ENCODE measurements around the gene MCOLN2.

The MCOLN2 gene

GRCh38 chr1:84899969-84900368 is 96.9 kb downstream of the MCOLN2 start:
- no peak for DNase-seq
- Histone ChIP-seq H3K9me3 (no peaks in the 10 kb centered on the region), H3K27me3 (no peaks in the 10 kb centered on the region), H3K4me3 (ENCODE audit: low read depth, low read length) (no peak overlapping the region), H3K4me1 (no peaks in the 10 kb centered on the region), H3K36me3 (no peaks in the 10 kb centered on the region)
- no peak for TF ChIP-seq CTCF (IDR thresholded peaks at IDR 0.05; ENCODE audit: low read depth, low read length)

- no peaks in the 10 kb centered on the region for H3K4me1 ChIP-seq
- no peaks in the 10 kb centered on the region for H3K27me3 ChIP-seq
- H3K4me3 ChIP-seq (ENCODE audit: low read depth, low read length): no peak overlapping the region
- H3K36me3 ChIP-seq: no peaks in the 10 kb centered on the region
- H3K9me3 ChIP-seq: no peaks in the 10 kb centered on the region
- DNase-seq: no peak
- no peak for TF ChIP-seq CTCF (IDR thresholded peaks at IDR 0.05; ENCODE audit: low read depth, low read length)
Observed at GRCh38 chr1:84896279-84896678, 100.6 kb downstream of the MCOLN2 start.

- Histone ChIP-seq H3K9me3 (no peaks in the 10 kb centered on the region), H3K4me1 (no peaks in the 10 kb centered on the region), H3K4me3 (ENCODE audit: low read depth, low read length) (peak within 1 kb of the TSS; percentile 70), H3K27me3 (no peaks in the 10 kb centered on the region), H3K36me3 (no peaks in the 10 kb centered on the region)
- DNase-seq: peak; percentile 81
- TF ChIP-seq CTCF (IDR thresholded peaks at IDR 0.05; ENCODE audit: low read depth, low read length): no peak
Observed at GRCh38 chr1:84892705-84893618, 104.0 kb downstream of the MCOLN2 start, which contains the start of gene LPAR3. TSS of gene LPAR3 (minus strand) at chr1:84893206. CDS start at chr1:84866120, 27,086 bp downstream.

GRCh38 chr1:84890566-84890965 is 106.3 kb downstream of the MCOLN2 start:
- H3K27me3 ChIP-seq: no peaks in the 10 kb centered on the region
- no peaks in the 10 kb centered on the region for H3K9me3 ChIP-seq
- no peak for TF ChIP-seq CTCF (IDR thresholded peaks at IDR 0.05; ENCODE audit: low read depth, low read length)
- no peak for DNase-seq
- H3K4me1 ChIP-seq: no peaks in the 10 kb centered on the region
- H3K4me3 ChIP-seq (ENCODE audit: low read depth, low read length): no peak overlapping the region
- H3K36me3 ChIP-seq: no peaks in the 10 kb centered on the region

- no peaks in the 10 kb centered on the region for H3K36me3 ChIP-seq
- TF ChIP-seq CTCF (IDR thresholded peaks at IDR 0.05; ENCODE audit: low read depth, low read length): no peak
- H3K9me3 ChIP-seq: no peaks in the 10 kb centered on the region
- H3K4me1 ChIP-seq: no peaks in the 10 kb centered on the region
- no peak overlapping the region for H3K4me3 ChIP-seq (ENCODE audit: low read depth, low read length)
- no peak for DNase-seq
- H3K27me3 ChIP-seq: no peaks in the 10 kb centered on the region
Observed at GRCh38 chr1:84889437-84889836, 107.5 kb downstream of the MCOLN2 start.

GRCh38 chr1:84888753-84889152 is 108.2 kb downstream of the MCOLN2 start:
- no peak for DNase-seq
- H3K36me3 ChIP-seq: no peaks in the 10 kb centered on the region
- no peaks in the 10 kb centered on the region for H3K9me3 ChIP-seq
- no peak overlapping the region for H3K4me3 ChIP-seq (ENCODE audit: low read depth, low read length)
- TF ChIP-seq CTCF (IDR thresholded peaks at IDR 0.05; ENCODE audit: low read depth, low read length): no peak
- no peaks in the 10 kb centered on the region for H3K27me3 ChIP-seq
- H3K4me1 ChIP-seq: no peaks in the 10 kb centered on the region

Data from BE2C (cell line).